ENCODE data around the gene KCNMA1.

KCNMA1 gene

DNA sequence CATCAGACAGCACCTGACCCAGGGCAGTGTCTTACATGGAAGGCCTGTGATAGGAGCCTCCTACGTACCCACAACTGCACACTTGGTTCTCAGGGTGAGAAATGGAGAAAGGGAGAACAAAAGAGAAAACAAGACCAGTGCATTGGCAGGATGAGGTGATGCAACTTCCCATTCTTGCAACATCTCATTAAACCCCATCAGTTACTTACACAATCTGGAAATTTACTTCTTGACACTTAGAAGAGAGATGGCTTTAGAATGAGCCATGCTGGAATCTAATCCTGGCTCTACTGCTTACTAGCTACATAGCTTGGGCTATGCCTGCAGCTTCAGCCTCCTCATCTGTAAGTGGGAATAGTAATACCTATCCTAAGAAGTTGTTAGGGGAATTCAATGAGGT is 391.7 kb downstream of the KCNMA1 start:
- Histone ChIP-seq H3K27me3 (ENCODE audit: insufficient read depth, low read length, poor library complexity) (no peaks in the 10 kb centered on the region), H2AK5ac (ENCODE audit: low read length) (no peak overlapping the region), H3K4me2 (ENCODE audit: low read length) (no peak overlapping the region), H3K4me1 (ENCODE audit: control insufficient read depth, low read depth, low read length) (peaks cover 18% of the 10 kb centered on the region), H3K56ac (ENCODE audit: low read length) (no peak overlapping the region), H3K4ac (ENCODE audit: low read depth, low read length) (no peak overlapping the region), H4K8ac (ENCODE audit: low read depth, low read length) (no peak overlapping the region), H3K18ac (ENCODE audit: low read length) (peak overlapping the region; percentile 81), H2BK15ac (replicated peaks; ENCODE audit: low read depth) (peak overlapping the region; percentile 2), H3K36me3 (ENCODE audit: control insufficient read depth, insufficient read depth, low read length) (no peaks in the 10 kb centered on the region), H4K5ac (ENCODE audit: low read length) (no peak overlapping the region), H2BK120ac (ENCODE audit: low read depth, low read length) (no peak overlapping the region), H3K79me2 (ENCODE audit: control insufficient read depth, insufficient read depth, low read length) (no peaks in the 10 kb centered on the region), H3K4me3 (ENCODE audit: low read length) (no peak overlapping the region), H3K23ac (ENCODE audit: low read length) (no peak overlapping the region), H3K27ac (ENCODE audit: low read depth, low read length) (no peak overlapping the region), H2BK5ac (ENCODE audit: low read length) (no peak overlapping the region), H3K9ac (ENCODE audit: low read length) (no peak overlapping the region), H3K79me1 (ENCODE audit: low read length) (no peaks in the 10 kb centered on the region)
- DNase-seq: no peak
- WGBS (ENCODE audit: extremely low coverage, insufficient coverage, low lambda C conversion rate): no CpG with 5 or more reads among the region's 1 CpG

DNA sequence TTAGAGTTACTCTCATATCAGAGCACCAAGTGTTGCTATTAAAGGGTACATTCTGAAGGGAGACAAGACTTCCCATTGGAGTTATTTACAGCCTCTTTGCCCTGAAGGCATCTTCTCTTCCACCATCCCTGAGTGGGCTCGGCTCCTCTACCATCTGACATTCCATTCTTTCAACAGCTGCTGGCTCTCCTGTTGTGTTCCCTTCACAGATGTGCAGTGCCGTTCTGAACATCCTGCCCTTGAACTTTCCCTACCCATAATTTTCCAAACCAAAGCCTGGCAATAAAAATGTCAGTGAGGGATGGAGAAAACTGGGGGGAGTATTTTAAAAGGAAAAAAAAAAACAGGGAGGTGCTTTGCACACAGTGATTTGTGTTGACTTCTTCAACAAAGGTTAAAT is 392.9 kb downstream of the KCNMA1 start:
- Histone ChIP-seq H3K27me3 (ENCODE audit: insufficient read depth, low read length, poor library complexity) (no peaks in the 10 kb centered on the region), H3K4me1 (ENCODE audit: control insufficient read depth, low read depth, low read length) (peaks cover 18% of the 10 kb centered on the region), H3K4ac (ENCODE audit: low read depth, low read length) (no peak overlapping the region), H3K36me3 (ENCODE audit: control insufficient read depth, insufficient read depth, low read length) (no peaks in the 10 kb centered on the region), H3K79me2 (ENCODE audit: control insufficient read depth, insufficient read depth, low read length) (no peaks in the 10 kb centered on the region), H3K23ac (ENCODE audit: low read length) (no peak overlapping the region), H2BK120ac (ENCODE audit: low read depth, low read length) (no peak overlapping the region), H2BK5ac (ENCODE audit: low read length) (no peak overlapping the region), H4K5ac (ENCODE audit: low read length) (no peak overlapping the region), H3K4me3 (ENCODE audit: low read length) (no peak overlapping the region), H2BK15ac (replicated peaks; ENCODE audit: low read depth) (no peak overlapping the region), H3K56ac (ENCODE audit: low read length) (no peak overlapping the region), H3K4me2 (ENCODE audit: low read length) (no peak overlapping the region), H3K79me1 (ENCODE audit: low read length) (no peaks in the 10 kb centered on the region), H2AK5ac (ENCODE audit: low read length) (no peak overlapping the region), H3K9ac (ENCODE audit: low read length) (no peak overlapping the region), H3K27ac (ENCODE audit: low read depth, low read length) (no peak overlapping the region), H4K8ac (ENCODE audit: low read depth, low read length) (no peak overlapping the region), H3K18ac (ENCODE audit: low read length) (no peak overlapping the region)
- DNase-seq: peak; percentile 22
- WGBS (ENCODE audit: extremely low coverage, insufficient coverage, low lambda C conversion rate): no CpG with 5 or more reads among the region's 2 CpGs

DNA sequence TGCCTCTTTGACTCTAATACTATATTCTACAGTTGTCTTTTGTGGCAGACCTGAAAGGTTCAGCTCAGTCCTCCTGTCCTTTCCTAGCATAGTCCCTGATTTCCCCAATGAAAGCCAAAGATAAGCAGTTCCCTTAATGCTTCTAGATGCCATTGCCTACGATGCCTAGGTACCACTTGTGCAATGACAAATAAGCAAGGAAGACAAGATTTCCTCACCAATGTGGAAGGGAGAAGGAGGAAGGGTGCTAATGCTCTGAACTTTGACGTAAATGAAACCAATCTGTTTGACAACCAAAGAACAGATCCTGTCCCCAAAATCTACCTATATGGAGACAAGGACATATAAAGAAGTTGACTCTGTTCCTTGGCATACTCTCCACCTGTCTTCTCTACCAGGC is 393.3 kb downstream of the KCNMA1 start:
- H3K27ac ChIP-seq (ENCODE audit: low read depth, low read length): no peak overlapping the region
- H3K4me3 ChIP-seq (ENCODE audit: low read length): no peak overlapping the region
- no peak overlapping the region for H2BK120ac ChIP-seq (ENCODE audit: low read depth, low read length)
- no peak overlapping the region for H3K18ac ChIP-seq (ENCODE audit: low read length)
- H3K27me3 ChIP-seq (ENCODE audit: insufficient read depth, low read length, poor library complexity): no peaks in the 10 kb centered on the region
- no CpG with 5 or more reads among the region's 2 CpGs for WGBS (ENCODE audit: extremely low coverage, insufficient coverage, low lambda C conversion rate)
- H3K79me1 ChIP-seq (ENCODE audit: low read length): no peaks in the 10 kb centered on the region
- no peak overlapping the region for H2AK5ac ChIP-seq (ENCODE audit: low read length)
- DNase-seq: no peak
- H3K9ac ChIP-seq (ENCODE audit: low read length): no peak overlapping the region
- no peaks in the 10 kb centered on the region for H3K36me3 ChIP-seq (ENCODE audit: control insufficient read depth, insufficient read depth, low read length)
- H3K56ac ChIP-seq (ENCODE audit: low read length): no peak overlapping the region
- H4K5ac ChIP-seq (ENCODE audit: low read length): no peak overlapping the region
- no peaks in the 10 kb centered on the region for H3K79me2 ChIP-seq (ENCODE audit: control insufficient read depth, insufficient read depth, low read length)
- H3K4ac ChIP-seq (ENCODE audit: low read depth, low read length): no peak overlapping the region
- no peak overlapping the region for H3K23ac ChIP-seq (ENCODE audit: low read length)
- no peak overlapping the region for H2BK15ac ChIP-seq (replicated peaks; ENCODE audit: low read depth)
- H4K8ac ChIP-seq (ENCODE audit: low read depth, low read length): no peak overlapping the region
- no peak overlapping the region for H2BK5ac ChIP-seq (ENCODE audit: low read length)
- peaks cover 18% of the 10 kb centered on the region for H3K4me1 ChIP-seq (ENCODE audit: control insufficient read depth, low read depth, low read length)
- no peak overlapping the region for H3K4me2 ChIP-seq (ENCODE audit: low read length)

DNA sequence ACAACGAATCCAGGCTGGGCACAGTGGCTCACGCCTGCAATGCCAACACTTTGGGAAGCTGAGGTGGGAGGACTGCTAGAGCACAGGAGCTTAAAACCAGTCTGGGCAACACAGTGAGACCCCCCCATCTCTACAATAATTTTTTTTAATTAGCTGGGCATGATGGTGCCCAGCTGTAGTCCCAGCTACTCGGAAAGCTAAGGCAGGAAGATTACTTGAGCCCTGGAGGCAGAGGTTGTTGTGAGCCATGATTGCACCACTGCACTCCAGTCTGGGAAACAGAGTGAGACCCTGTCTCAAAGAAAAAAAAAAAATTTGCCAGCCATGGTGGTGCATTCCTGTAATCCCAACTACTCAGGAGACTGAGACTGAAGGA is 396.3 kb downstream of the KCNMA1 start:
- no peak for DNase-seq
- Histone ChIP-seq H3K36me3 (ENCODE audit: control insufficient read depth, insufficient read depth, low read length) (no peaks in the 10 kb centered on the region), H3K9ac (ENCODE audit: low read length) (no peak overlapping the region), H3K4me3 (ENCODE audit: low read length) (no peak overlapping the region), H3K79me1 (ENCODE audit: low read length) (no peaks in the 10 kb centered on the region), H3K56ac (ENCODE audit: low read length) (no peak overlapping the region), H2BK15ac (replicated peaks; ENCODE audit: low read depth) (no peak overlapping the region), H4K5ac (ENCODE audit: low read length) (no peak overlapping the region), H3K23ac (ENCODE audit: low read length) (no peak overlapping the region), H2BK120ac (ENCODE audit: low read depth, low read length) (no peak overlapping the region), H3K27ac (ENCODE audit: low read depth, low read length) (no peak overlapping the region), H3K18ac (ENCODE audit: low read length) (no peak overlapping the region), H3K27me3 (ENCODE audit: insufficient read depth, low read length, poor library complexity) (no peaks in the 10 kb centered on the region), H4K8ac (ENCODE audit: low read depth, low read length) (no peak overlapping the region), H2BK5ac (ENCODE audit: low read length) (no peak overlapping the region), H3K4me2 (ENCODE audit: low read length) (no peak overlapping the region), H2AK5ac (ENCODE audit: low read length) (no peak overlapping the region), H3K4ac (ENCODE audit: low read depth, low read length) (no peak overlapping the region), H3K79me2 (ENCODE audit: control insufficient read depth, insufficient read depth, low read length) (no peaks in the 10 kb centered on the region), H3K4me1 (ENCODE audit: control insufficient read depth, low read depth, low read length) (peaks cover 3% of the 10 kb centered on the region)
- WGBS (ENCODE audit: extremely low coverage, insufficient coverage, low lambda C conversion rate): no CpG with 5 or more reads among the region's 3 CpGs

DNA sequence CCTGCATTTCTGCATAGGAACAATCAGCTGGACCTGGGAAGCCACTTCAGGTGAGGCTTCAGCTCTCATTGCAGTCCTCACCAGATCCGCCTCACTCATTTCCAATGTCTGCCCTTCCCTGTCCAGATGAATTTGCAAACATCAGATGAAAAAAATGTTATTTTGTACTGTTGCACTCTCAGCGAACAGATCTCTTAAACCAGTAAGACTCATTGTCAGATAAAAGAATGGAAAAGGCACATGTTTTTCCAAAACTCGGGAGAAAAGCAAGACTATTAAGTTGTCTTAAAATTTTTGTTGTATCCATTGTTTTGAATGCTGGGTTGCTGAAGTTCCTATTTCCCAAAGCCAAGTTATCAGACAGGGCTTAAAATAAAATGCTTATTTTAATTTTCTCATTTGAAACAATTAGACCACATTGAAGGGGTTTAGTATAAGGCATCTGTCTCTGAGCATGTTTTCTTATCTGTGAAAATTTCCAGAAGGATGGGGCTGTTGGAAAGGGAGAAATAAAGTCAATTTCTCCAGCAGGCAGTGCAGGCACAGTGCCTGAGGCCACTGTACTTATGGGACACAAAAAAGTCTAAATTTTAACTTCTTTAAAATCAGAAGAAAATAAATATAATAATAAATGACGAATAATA is 396.8 kb downstream of the KCNMA1 start:
- no peak for DNase-seq
- Histone ChIP-seq H2BK5ac (ENCODE audit: low read length) (no peak overlapping the region), H3K4me1 (ENCODE audit: control insufficient read depth, low read depth, low read length) (peaks cover 2% of the 10 kb centered on the region)

DNA sequence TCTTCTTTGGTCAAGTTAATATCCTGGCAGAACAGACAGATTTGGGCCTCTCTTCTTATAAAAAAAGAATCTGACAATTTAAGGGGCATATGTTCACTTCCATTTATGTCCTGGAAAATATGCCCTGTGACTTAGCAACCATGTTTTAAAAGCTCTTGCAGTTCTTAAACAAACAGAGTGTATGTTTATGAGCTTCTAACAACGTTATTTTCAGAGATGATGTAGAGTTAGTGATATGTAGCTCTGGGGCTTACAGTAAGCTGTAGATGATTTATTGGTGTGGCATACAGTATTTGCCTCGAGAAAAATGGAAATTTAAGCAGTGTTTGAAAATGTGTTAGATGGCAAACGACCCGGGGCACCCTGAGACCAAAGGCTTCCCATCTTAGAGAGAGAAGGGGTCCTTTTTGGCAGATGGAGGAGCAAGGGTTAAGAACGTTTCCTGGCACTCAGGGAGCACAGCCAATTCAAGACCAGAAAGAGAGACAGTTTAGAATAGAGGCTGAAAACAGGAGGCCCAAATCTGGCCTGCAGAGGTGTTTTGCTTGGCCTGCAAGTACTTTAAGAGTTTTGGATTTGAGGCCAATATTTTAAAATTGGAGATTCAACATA is 397.5 kb downstream of the KCNMA1 start:
- H3K27ac ChIP-seq (ENCODE audit: low read depth, low read length): no peak overlapping the region
- no peak overlapping the region for H2AK5ac ChIP-seq (ENCODE audit: low read length)
- no peak overlapping the region for H3K18ac ChIP-seq (ENCODE audit: low read length)
- no peak overlapping the region for H3K56ac ChIP-seq (ENCODE audit: low read length)
- H3K79me2 ChIP-seq (ENCODE audit: control insufficient read depth, insufficient read depth, low read length): no peaks in the 10 kb centered on the region
- no peaks in the 10 kb centered on the region for H3K27me3 ChIP-seq (ENCODE audit: insufficient read depth, low read length, poor library complexity)
- H3K23ac ChIP-seq (ENCODE audit: low read length): no peak overlapping the region
- no peak overlapping the region for H3K4me2 ChIP-seq (ENCODE audit: low read length)
- H2BK120ac ChIP-seq (ENCODE audit: low read depth, low read length): no peak overlapping the region
- no peak overlapping the region for H3K4ac ChIP-seq (ENCODE audit: low read depth, low read length)
- H4K5ac ChIP-seq (ENCODE audit: low read length): no peak overlapping the region
- H3K4me3 ChIP-seq (ENCODE audit: low read length): no peak overlapping the region
- DNase-seq: no peak
- no CpG with 5 or more reads among the region's 5 CpGs for WGBS (ENCODE audit: extremely low coverage, insufficient coverage, low lambda C conversion rate)
- no peaks in the 10 kb centered on the region for H3K4me1 ChIP-seq (ENCODE audit: control insufficient read depth, low read depth, low read length)
- no peak overlapping the region for H4K8ac ChIP-seq (ENCODE audit: low read depth, low read length)
- no peak overlapping the region for H2BK15ac ChIP-seq (replicated peaks; ENCODE audit: low read depth)
- no peak overlapping the region for H3K9ac ChIP-seq (ENCODE audit: low read length)
- H3K36me3 ChIP-seq (ENCODE audit: control insufficient read depth, insufficient read depth, low read length): no peaks in the 10 kb centered on the region
- no peak overlapping the region for H2BK5ac ChIP-seq (ENCODE audit: low read length)
- no peaks in the 10 kb centered on the region for H3K79me1 ChIP-seq (ENCODE audit: low read length)

More for the DNA sequence above, 396.8 kb downstream of the KCNMA1 start:
- H3K79me1 ChIP-seq (ENCODE audit: low read length): no peaks in the 10 kb centered on the region
- H3K56ac ChIP-seq (ENCODE audit: low read length): no peak overlapping the region
- no peak overlapping the region for H2BK15ac ChIP-seq (replicated peaks; ENCODE audit: low read depth)
- no peak overlapping the region for H3K4me2 ChIP-seq (ENCODE audit: low read length)
- no peak overlapping the region for H3K4me3 ChIP-seq (ENCODE audit: low read length)
- H3K79me2 ChIP-seq (ENCODE audit: control insufficient read depth, insufficient read depth, low read length): no peaks in the 10 kb centered on the region
- no peak overlapping the region for H3K18ac ChIP-seq (ENCODE audit: low read length)
- H3K27ac ChIP-seq (ENCODE audit: low read depth, low read length): no peak overlapping the region
- no peak overlapping the region for H3K23ac ChIP-seq (ENCODE audit: low read length)
- no peaks in the 10 kb centered on the region for H3K36me3 ChIP-seq (ENCODE audit: control insufficient read depth, insufficient read depth, low read length)
- no peak overlapping the region for H2AK5ac ChIP-seq (ENCODE audit: low read length)
- H3K27me3 ChIP-seq (ENCODE audit: insufficient read depth, low read length, poor library complexity): no peaks in the 10 kb centered on the region
- no peak overlapping the region for H2BK120ac ChIP-seq (ENCODE audit: low read depth, low read length)
- WGBS (ENCODE audit: extremely low coverage, insufficient coverage, low lambda C conversion rate): no CpG with 5 or more reads among the region's 4 CpGs
- H3K9ac ChIP-seq (ENCODE audit: low read length): no peak overlapping the region
- no peak overlapping the region for H4K8ac ChIP-seq (ENCODE audit: low read depth, low read length)
- H4K5ac ChIP-seq (ENCODE audit: low read length): no peak overlapping the region
- H3K4ac ChIP-seq (ENCODE audit: low read depth, low read length): no peak overlapping the region

All from mesendoderm (in vitro differentiated cells).